ENCODE measurements around the gene TCEA2. TPM values are rescaled to one million over a fixed set of nuclear protein-coding genes. Genes with fewer than 3 reads are reported as not detected.

The TCEA2 gene
- total RNA-seq, 1 donor from 2014 or later = 123 TPM

- Mint-ChIP-seq H3K27ac (ENCODE audit: unreplicated experiment) (no peak overlapping the region), H3K4me3 (ENCODE audit: unreplicated experiment) (no peak overlapping the region), H3K36me3 (ENCODE audit: low read depth, unreplicated experiment) (no peaks in the 10 kb centered on the region), H3K4me1 (ENCODE audit: unreplicated experiment) (no peaks in the 10 kb centered on the region), H3K27me3 (ENCODE audit: unreplicated experiment) (peaks cover 8% of the 10 kb centered on the region), H3K9me3 (ENCODE audit: unreplicated experiment) (no peaks in the 10 kb centered on the region)
- DNase-seq (ENCODE audit: low spot score) = no peak
- TF ChIP-seq CTCF (IDR thresholded peaks at IDR 0.05; ENCODE audit: unreplicated experiment) = no peak
These were observed 41.9 kb downstream of the TCEA2 start for GRCh38 chr20:64104667-64105451.

- H3K4me3 Mint-ChIP-seq (ENCODE audit: unreplicated experiment) = peak overlapping the region; percentile 15
- DNase-seq (ENCODE audit: low spot score) = no peak
These were observed 42.9 kb downstream of the TCEA2 start for GRCh38 chr20:64105846-64106434.

GRCh38 chr20:64106435-64106961, 43.5 kb downstream of the TCEA2 start:
- H3K4me3 Mint-ChIP-seq (ENCODE audit: unreplicated experiment) = no peak overlapping the region
- peaks cover 8% of the 10 kb centered on the region for H3K27me3 Mint-ChIP-seq (ENCODE audit: unreplicated experiment)
- DNase-seq (ENCODE audit: low spot score) = no peak
- no peaks in the 10 kb centered on the region for H3K9me3 Mint-ChIP-seq (ENCODE audit: unreplicated experiment)
- H3K27ac Mint-ChIP-seq (ENCODE audit: unreplicated experiment) = no peak overlapping the region
- H3K4me1 Mint-ChIP-seq (ENCODE audit: unreplicated experiment) = no peaks in the 10 kb centered on the region
- TF ChIP-seq CTCF (IDR thresholded peaks at IDR 0.05; ENCODE audit: unreplicated experiment) = no peak
- no peaks in the 10 kb centered on the region for H3K36me3 Mint-ChIP-seq (ENCODE audit: low read depth, unreplicated experiment)

More at GRCh38 chr20:64105846-64106434, 42.9 kb downstream of the TCEA2 start:
- Mint-ChIP-seq H3K9me3 (ENCODE audit: unreplicated experiment) (no peaks in the 10 kb centered on the region), H3K4me1 (ENCODE audit: unreplicated experiment) (no peaks in the 10 kb centered on the region), H3K36me3 (ENCODE audit: low read depth, unreplicated experiment) (no peaks in the 10 kb centered on the region), H3K27me3 (ENCODE audit: unreplicated experiment) (peaks cover 8% of the 10 kb centered on the region), H3K27ac (ENCODE audit: unreplicated experiment) (no peak overlapping the region)
- no peak for TF ChIP-seq CTCF (IDR thresholded peaks at IDR 0.05; ENCODE audit: unreplicated experiment)

- no peak for TF ChIP-seq CTCF (IDR thresholded peaks at IDR 0.05; ENCODE audit: unreplicated experiment)
- H3K27ac Mint-ChIP-seq (ENCODE audit: unreplicated experiment) = no peak within 1 kb of the TSS
- H3K27me3 Mint-ChIP-seq (ENCODE audit: unreplicated experiment) = peaks cover 7% of the 10 kb centered on the region
- no peaks in the 10 kb centered on the region for H3K36me3 Mint-ChIP-seq (ENCODE audit: low read depth, unreplicated experiment)
- H3K9me3 Mint-ChIP-seq (ENCODE audit: unreplicated experiment) = no peaks in the 10 kb centered on the region
- no peak within 1 kb of the TSS for H3K4me3 Mint-ChIP-seq (ENCODE audit: unreplicated experiment)
- H3K4me1 Mint-ChIP-seq (ENCODE audit: unreplicated experiment) = no peaks in the 10 kb centered on the region
- no peak for DNase-seq (ENCODE audit: low spot score)
These were observed 44.2 kb downstream of the TCEA2 start, which contains the start of gene NPBWR2 for GRCh38 chr20:64106981-64107735. Gene NPBWR2, minus strand, starts transcription at chr20:64107565. Its CDS starts 734 bp downstream, at chr20:64106831.
